NCI-H345 treated with DMSO at 0.1 percent for 48 hours (cell line): ENCODE data around the gene SUCLG1.
"Not testable (repeated sequence)": the region's sequence is repeated elsewhere in the genome, so short reads cannot be mapped to it uniquely, and the experiment has no call there.

Experiments used
- DNase-seq: peaks from one replicate; lab custom pipeline; 2025; ENCODE audit not compliant: unreplicated experiment; lab: John Stamatoyannopoulos, UW

SUCLG1 gene

GRCh38 chr2:84459018-84459943 lies at the start of gene SUCLG1:
Gene SUCLG1, minus strand, starts transcription at chr2:84459280. Its CDS starts 11 bp downstream, at chr2:84459269.
- peak; percentile 86 for DNase-seq

- no peak for DNase-seq
Measured at GRCh38 chr2:84498150-84498799, 39.2 kb upstream of the SUCLG1 start.

GRCh38 chr2:84497285-84497684 lies 38.2 kb upstream of the SUCLG1 start:
- DNase-seq: no peak

- DNase-seq: no peak
Measured at GRCh38 chr2:84496386-84496785, 37.3 kb upstream of the SUCLG1 start.

GRCh38 chr2:84495539-84496146 lies 36.6 kb upstream of the SUCLG1 start:
- peak; percentile 39 for DNase-seq

GRCh38 chr2:84494070-84494469 lies 35.0 kb upstream of the SUCLG1 start:
- no peak for DNase-seq

- DNase-seq: no peak
Measured at GRCh38 chr2:84493514-84493913, 34.4 kb upstream of the SUCLG1 start.

GRCh38 chr2:84492571-84492970 lies 33.5 kb upstream of the SUCLG1 start:
- no peak for DNase-seq

- no peak for DNase-seq
Measured at GRCh38 chr2:84491741-84492140, 32.7 kb upstream of the SUCLG1 start.

- DNase-seq: no peak
Measured at GRCh38 chr2:84491256-84491655, 32.2 kb upstream of the SUCLG1 start.

GRCh38 chr2:84487298-84487996 lies 28.4 kb upstream of the SUCLG1 start:
- no peak for DNase-seq

- DNase-seq: peak; percentile 62
Measured at GRCh38 chr2:84486441-84487115, 27.5 kb upstream of the SUCLG1 start.

- DNase-seq: no peak
Measured at GRCh38 chr2:84483320-84483719, 24.2 kb upstream of the SUCLG1 start.

- no peak for DNase-seq
Measured at GRCh38 chr2:84482603-84483002, 23.5 kb upstream of the SUCLG1 start.

- DNase-seq: no peak
Measured at GRCh38 chr2:84481702-84482101, 22.6 kb upstream of the SUCLG1 start.

- DNase-seq: no peak
Measured at GRCh38 chr2:84478867-84479266, 19.8 kb upstream of the SUCLG1 start.

- DNase-seq: no peak
Measured at GRCh38 chr2:84477886-84478285, 18.8 kb upstream of the SUCLG1 start.

- DNase-seq: no peak
Measured at GRCh38 chr2:84474176-84474575, 15.1 kb upstream of the SUCLG1 start.

GRCh38 chr2:84472856-84473565 lies 13.9 kb upstream of the SUCLG1 start:
- no peak for DNase-seq

GRCh38 chr2:84472423-84472822 lies 13.3 kb upstream of the SUCLG1 start:
- not testable (repeated sequence) for DNase-seq
